Measurements from ENCODE around the gene PPFIA3.
"Not testable (repeated sequence)": the region's sequence is repeated elsewhere in the genome, so short reads cannot be mapped to it uniquely, and the experiment has no call there.

PPFIA3 gene

GRCh38 chr19:49103331-49104085 lies 15.8 kb upstream of the PPFIA3 start:
- DNase-seq: no peak

GRCh38 chr19:49104229-49104864 lies 15.0 kb upstream of the PPFIA3 start:
- DNase-seq: no peak

GRCh38 chr19:49106648-49107135 lies 12.7 kb upstream of the PPFIA3 start:
- DNase-seq: peak; percentile 84

GRCh38 chr19:49107625-49108459 lies 11.5 kb upstream of the PPFIA3 start:
- no peak for DNase-seq

- no peak for DNase-seq
Observed at GRCh38 chr19:49109051-49109450, 10.3 kb upstream of the PPFIA3 start.

- no peak for DNase-seq
Observed at GRCh38 chr19:49109569-49110233, 9.6 kb upstream of the PPFIA3 start.

GRCh38 chr19:49110567-49110966 lies 8.8 kb upstream of the PPFIA3 start:
- DNase-seq: no peak

GRCh38 chr19:49111218-49111998 lies 7.9 kb upstream of the PPFIA3 start:
- DNase-seq: no peak

- peak; percentile 91 for DNase-seq
Observed at GRCh38 chr19:49113762-49114629, 5.3 kb upstream of the PPFIA3 start, which contains the start of gene LIN7B. Gene LIN7B (plus strand): TSS chr19:49114370. CDS start chr19:49114405, 35 bp downstream.

- DNase-seq: peak; percentile 81
Observed at GRCh38 chr19:49114630-49115363, 4.5 kb upstream of the PPFIA3 start.

GRCh38 chr19:49116544-49116943 lies 2.8 kb upstream of the PPFIA3 start:
- no peak for DNase-seq

- no peak for DNase-seq
Observed at GRCh38 chr19:49117677-49118564, 1.4 kb upstream of the PPFIA3 start.

GRCh38 chr19:49118565-49119410 lies 556 bp upstream of the PPFIA3 start, which contains the start of gene C19orf73:
Gene C19orf73 (minus strand): TSS chr19:49119143. CDS start chr19:49119022, 121 bp downstream.
- DNase-seq: peak; percentile 97

GRCh38 chr19:49120325-49120683 lies 960 bp downstream of the PPFIA3 start:
- no peak for DNase-seq

- no peak for DNase-seq
Observed at GRCh38 chr19:49120868-49121267, 1.5 kb downstream of the PPFIA3 start.

GRCh38 chr19:49121841-49122240 lies 2.5 kb downstream of the PPFIA3 start:
- not testable (repeated sequence) for DNase-seq

- DNase-seq: not testable (repeated sequence)
Observed at GRCh38 chr19:49123285-49123684, 3.9 kb downstream of the PPFIA3 start.
